Glutamatergic neuron (in vitro differentiated cells): ENCODE data around the gene PPP1R12B. TPM values are rescaled to one million over a fixed set of nuclear protein-coding genes. Genes with fewer than 3 reads are reported as not detected.

Experiments used
- DNase-seq: peaks from one replicate; pipeline ENCODE4 v3.0.0; 2022
- H3K27ac Mint-ChIP-seq: one replicate; pipeline ENCODE4 v1.8.0; 2020; ENCODE audit warnings: mild to moderate bottlenecking, mixed read lengths, inconsistent platforms; ENCODE audit not compliant: unreplicated experiment
- H3K27me3 Mint-ChIP-seq: one replicate; pipeline ENCODE4 v1.8.0; 2020; ENCODE audit warnings: mild to moderate bottlenecking, moderate library complexity, mixed read lengths, inconsistent platforms; ENCODE audit not compliant: unreplicated experiment
- H3K36me3 Mint-ChIP-seq: one replicate; pipeline ENCODE4 v1.8.0; 2020; ENCODE audit warnings: mild to moderate bottlenecking, mixed read lengths, inconsistent platforms; ENCODE audit not compliant: unreplicated experiment
- H3K4me1 Mint-ChIP-seq: one replicate; pipeline ENCODE4 v1.8.0; 2020; ENCODE audit warnings: mild to moderate bottlenecking, low read depth, mixed read lengths, inconsistent platforms; ENCODE audit not compliant: unreplicated experiment
- H3K4me3 Mint-ChIP-seq: one replicate; pipeline ENCODE4 v1.8.0; 2020; ENCODE audit warnings: mild to moderate bottlenecking, mixed read lengths, inconsistent platforms; ENCODE audit not compliant: unreplicated experiment
- H3K9me3 Mint-ChIP-seq: one replicate; pipeline ENCODE4 v1.8.0; 2020; ENCODE audit warnings: mild to moderate bottlenecking, moderate library complexity, mixed read lengths, inconsistent platforms; ENCODE audit not compliant: unreplicated experiment
- total RNA-seq: library from RNA; stranded (reverse); fragmentation: NEBNext Ultra II Directional; extraction: Animal tissue kit (Norgen Biotek cat#: 25700); gene quantifications from one replicate; pipeline ENCODE4 v1.2.1, GENCODE V29; 2021; ENCODE audit not compliant: unreplicated experiment
- TF ChIP-seq, protein P1 (sequence below): fragments of 200-600 bp; sonication (generic); IDR thresholded peaks from one replicate; pipeline ENCODE4 v1.5.0; 2021; ENCODE audit not compliant: partially characterized antibody, unreplicated experiment

Gene PPP1R12B
- total RNA-seq, 1 donor from 2014 or later, result 37.3 TPM

DNA sequence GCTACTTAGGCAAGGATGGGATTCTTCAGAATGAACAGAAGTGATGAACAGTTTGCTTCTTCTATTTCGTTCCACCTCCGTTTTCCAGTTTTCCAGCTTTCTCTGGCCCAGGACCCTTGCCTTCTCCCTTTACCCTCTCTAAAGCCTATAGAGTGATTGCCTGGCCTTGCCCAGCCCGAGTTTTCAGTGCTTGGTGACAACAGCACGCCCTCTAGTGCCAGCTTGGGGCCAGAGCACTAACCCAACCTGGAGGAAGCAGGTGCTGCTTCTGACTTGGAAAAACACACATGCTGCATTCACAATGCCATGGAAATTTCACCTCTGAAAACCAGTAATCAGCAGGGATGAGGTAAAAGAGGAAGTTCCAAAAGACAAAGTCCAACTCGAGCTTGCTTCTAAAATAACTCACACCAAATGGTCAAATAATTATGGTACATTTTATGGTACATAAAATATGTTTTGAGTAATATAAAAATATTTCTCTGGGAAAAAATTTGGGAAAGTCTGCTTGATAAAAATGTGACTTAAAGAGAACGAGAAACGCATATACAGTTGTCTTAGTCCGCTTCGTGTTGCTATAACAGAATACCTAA, 32.8 kb upstream of the PPP1R12B start:
- Mint-ChIP-seq H3K27ac (peak overlapping the region; percentile 24), H3K4me1 (peaks cover 6% of the 10 kb centered on the region), H3K36me3 (no peaks in the 10 kb centered on the region), H3K9me3 (peaks cover 1% of the 10 kb centered on the region), H3K27me3 (peaks cover 4% of the 10 kb centered on the region), H3K4me3 (peak overlapping the region; percentile 23)
- TF ChIP-seq, protein P1, sequence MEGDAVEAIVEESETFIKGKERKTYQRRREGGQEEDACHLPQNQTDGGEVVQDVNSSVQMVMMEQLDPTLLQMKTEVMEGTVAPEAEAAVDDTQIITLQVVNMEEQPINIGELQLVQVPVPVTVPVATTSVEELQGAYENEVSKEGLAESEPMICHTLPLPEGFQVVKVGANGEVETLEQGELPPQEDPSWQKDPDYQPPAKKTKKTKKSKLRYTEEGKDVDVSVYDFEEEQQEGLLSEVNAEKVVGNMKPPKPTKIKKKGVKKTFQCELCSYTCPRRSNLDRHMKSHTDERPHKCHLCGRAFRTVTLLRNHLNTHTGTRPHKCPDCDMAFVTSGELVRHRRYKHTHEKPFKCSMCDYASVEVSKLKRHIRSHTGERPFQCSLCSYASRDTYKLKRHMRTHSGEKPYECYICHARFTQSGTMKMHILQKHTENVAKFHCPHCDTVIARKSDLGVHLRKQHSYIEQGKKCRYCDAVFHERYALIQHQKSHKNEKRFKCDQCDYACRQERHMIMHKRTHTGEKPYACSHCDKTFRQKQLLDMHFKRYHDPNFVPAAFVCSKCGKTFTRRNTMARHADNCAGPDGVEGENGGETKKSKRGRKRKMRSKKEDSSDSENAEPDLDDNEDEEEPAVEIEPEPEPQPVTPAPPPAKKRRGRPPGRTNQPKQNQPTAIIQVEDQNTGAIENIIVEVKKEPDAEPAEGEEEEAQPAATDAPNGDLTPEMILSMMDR, result peak; percentile 87
- DNase-seq, result peak; percentile 89

DNA sequence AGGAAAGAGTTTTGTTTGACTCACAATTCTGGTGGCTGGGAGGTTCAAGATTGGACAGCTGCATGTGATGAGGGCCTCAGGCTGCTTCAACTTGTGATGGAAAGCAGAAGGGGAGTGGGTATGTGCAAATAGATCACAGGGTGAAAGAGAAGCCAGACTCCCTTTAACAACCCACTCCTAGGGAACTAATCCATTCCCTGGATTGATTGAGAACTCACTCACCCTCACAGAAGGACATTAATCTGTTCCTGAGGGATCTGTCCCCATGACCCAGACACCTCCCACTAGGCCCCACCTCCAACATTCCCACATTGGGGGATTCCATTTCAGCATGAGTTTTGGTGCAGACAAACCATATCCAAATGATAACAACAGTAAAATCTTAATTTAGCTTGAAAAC, 32.3 kb upstream of the PPP1R12B start:
- Mint-ChIP-seq H3K36me3 (no peaks in the 10 kb centered on the region), H3K27ac (peak overlapping the region; percentile 24), H3K27me3 (peaks cover 4% of the 10 kb centered on the region), H3K9me3 (peaks cover 1% of the 10 kb centered on the region), H3K4me1 (peaks cover 6% of the 10 kb centered on the region), H3K4me3 (no peak overlapping the region)
- TF ChIP-seq, protein P1, result no peak
- no peak for DNase-seq

- H3K27ac Mint-ChIP-seq, result no peak overlapping the region
Observed at GRCh38 chr1:202317941-202318925, 30.3 kb upstream of the PPP1R12B start.

GRCh38 chr1:202319381-202320080, 29.0 kb upstream of the PPP1R12B start:
- TF ChIP-seq, protein P1, result no peak
- no peak for DNase-seq
- Mint-ChIP-seq H3K9me3 (peaks cover 1% of the 10 kb centered on the region), H3K4me1 (peaks cover 6% of the 10 kb centered on the region), H3K4me3 (no peak overlapping the region), H3K36me3 (no peaks in the 10 kb centered on the region), H3K27ac (no peak overlapping the region), H3K27me3 (peaks cover 4% of the 10 kb centered on the region)

More at GRCh38 chr1:202317941-202318925, 30.3 kb upstream of the PPP1R12B start:
- Mint-ChIP-seq H3K4me1 (peaks cover 6% of the 10 kb centered on the region), H3K9me3 (peaks cover 1% of the 10 kb centered on the region), H3K27me3 (peaks cover 4% of the 10 kb centered on the region), H3K36me3 (no peaks in the 10 kb centered on the region), H3K4me3 (no peak overlapping the region)
- TF ChIP-seq, protein P1, result no peak
- DNase-seq, result no peak
